GM10248 (cell line): ENCODE results near the gene ZNF414.

ENCODE experiments used
- CTCF ChIA-PET: fragments of 300-600 bp; sonication (Branson Sonifier 250); formaldehyde crosslinking; extraction: SDS; loops from one replicate; lab custom pipeline; 2021; ENCODE audit warnings: antibody characterized with exemption; lab: Yijun Ruan, JAX
- POLR2A ChIA-PET: fragments of 350-650 bp; sonication (Branson Sonifier 250); formaldehyde crosslinking; extraction: SDS; loops from one replicate; lab custom pipeline; 2020; ENCODE audit warnings: antibody characterized with exemption; lab: Yijun Ruan, JAX
- DNase-seq: peaks from one replicate; pipeline ENCODE4 v3.0.0; 2012; ENCODE audit errors: extremely low spot score
- CTCF ChIP-seq: IDR thresholded peaks from 2 replicates; pipeline ENCODE4 v1.5.1; 2012; ENCODE audit warnings: mild to moderate bottlenecking, low read depth; ENCODE audit errors: extremely low read depth, missing control alignments, control extremely low read depth

Gene ZNF414

GRCh38 chr19:8550070-8550469 is 36.1 kb upstream of the ZNF414 start:
- no peak for TF ChIP-seq CTCF
- no peak for DNase-seq
- POLR2A ChIA-PET = no interaction called here
- CTCF ChIA-PET = interaction anchor here (1.2 to 1.6 kb wide), 2 partner anchors 15 to 28 kb away, joined by 3 read pairs; no protein-coding TSS in a partner anchor

GRCh38 chr19:8545743-8546142 is 31.8 kb upstream of the ZNF414 start:
- ChIA-PET POLR2A (no interaction called here), CTCF (interaction anchor here (1.2 to 6.9 kb wide), 4 partner anchors 11 to 191 kb away, joined by 3 to 30 read pairs (median 4); no protein-coding TSS in a partner anchor)
- DNase-seq = no peak
- no peak for TF ChIP-seq CTCF

- no peak for DNase-seq
- ChIA-PET POLR2A (interaction anchor here (0.5 kb wide), 1 partner anchor 207 kb away, joined by 5 read pairs; no protein-coding TSS in a partner anchor), CTCF (interaction anchor here (6.9 kb wide), 1 partner anchor 35 kb away, joined by 30 read pairs; no protein-coding TSS in a partner anchor)
- TF ChIP-seq CTCF = no peak
Observed at GRCh38 chr19:8544168-8544567, 30.2 kb upstream of the ZNF414 start.

GRCh38 chr19:8539621-8540149 is 25.7 kb upstream of the ZNF414 start:
- CTCF ChIA-PET = interaction anchor here (1.3 to 6.9 kb wide), 2 partner anchors 15 to 40 kb away, joined by 3 to 30 read pairs; no protein-coding TSS in a partner anchor
- TF ChIP-seq CTCF = no peak
- POLR2A ChIA-PET = no interaction called here

GRCh38 chr19:8537099-8537498 is 23.1 kb upstream of the ZNF414 start:
- CTCF ChIA-PET = no interaction called here

More at GRCh38 chr19:8539621-8540149, 25.7 kb upstream of the ZNF414 start:
- no peak for DNase-seq

GRCh38 chr19:8536282-8536681 is 22.3 kb upstream of the ZNF414 start:
- no peak for DNase-seq
- no peak for TF ChIP-seq CTCF
- ChIA-PET CTCF (no interaction called here), POLR2A (no interaction called here)

More at GRCh38 chr19:8537099-8537498, 23.1 kb upstream of the ZNF414 start:
- DNase-seq = no peak
- POLR2A ChIA-PET = no interaction called here
- TF ChIP-seq CTCF = no peak
